Activated naive CD4-positive, alpha-beta T cell treated with Interleukin-2 at 50 U/mL for 16 hours (primary cell): ENCODE results near the gene TMEM91.
"Not testable (repeated sequence)": the region's sequence is repeated elsewhere in the genome, so short reads cannot be mapped to it uniquely, and the experiment has no call there.

ENCODE experiments used
- DNase-seq: peaks from one replicate; pipeline ENCODE4 v3.0.0-alpha.2; 2020

TMEM91 gene

DNA sequence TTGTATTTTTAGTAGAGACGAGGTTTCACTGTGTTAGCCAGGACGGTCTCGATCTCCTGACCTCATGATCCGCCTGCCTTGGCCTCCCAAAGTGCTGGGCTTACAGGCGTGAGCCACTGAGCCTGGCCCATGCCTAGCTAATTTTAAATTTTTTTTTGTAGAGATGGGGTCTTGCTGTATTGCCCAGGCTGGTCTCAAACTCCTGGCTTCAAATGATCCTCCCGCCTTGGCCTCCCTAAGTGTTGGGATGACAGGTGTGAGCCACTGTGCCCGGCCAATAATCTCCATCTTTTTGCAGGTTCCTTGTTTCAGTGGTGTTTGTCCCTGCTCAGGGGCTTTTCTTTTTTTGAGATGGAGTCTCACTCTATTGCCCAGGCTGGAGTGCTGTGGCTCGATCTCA lies 5.2 kb downstream of the TMEM91 start:
- DNase-seq, result not testable (repeated sequence)

DNA sequence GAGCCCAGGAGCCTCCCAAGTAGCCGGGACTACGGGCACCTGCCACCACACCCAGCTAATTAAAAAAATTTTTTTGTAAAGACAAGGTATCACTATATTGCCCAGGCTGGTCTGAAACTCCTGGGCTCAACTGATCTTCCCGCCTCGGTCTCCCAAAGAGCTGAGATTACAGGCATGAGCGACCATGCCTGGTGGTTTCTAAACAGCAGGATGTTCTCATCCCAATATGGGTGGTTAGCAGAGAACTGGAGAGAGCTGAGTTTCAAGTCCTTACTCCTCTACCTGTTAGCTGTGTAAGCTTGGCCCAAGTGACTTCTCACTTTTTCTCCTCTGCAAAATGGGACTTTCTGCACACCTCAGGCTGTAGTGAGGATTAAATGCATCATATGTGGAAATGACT lies 8.0 kb downstream of the TMEM91 start:
- DNase-seq, result no peak

DNA sequence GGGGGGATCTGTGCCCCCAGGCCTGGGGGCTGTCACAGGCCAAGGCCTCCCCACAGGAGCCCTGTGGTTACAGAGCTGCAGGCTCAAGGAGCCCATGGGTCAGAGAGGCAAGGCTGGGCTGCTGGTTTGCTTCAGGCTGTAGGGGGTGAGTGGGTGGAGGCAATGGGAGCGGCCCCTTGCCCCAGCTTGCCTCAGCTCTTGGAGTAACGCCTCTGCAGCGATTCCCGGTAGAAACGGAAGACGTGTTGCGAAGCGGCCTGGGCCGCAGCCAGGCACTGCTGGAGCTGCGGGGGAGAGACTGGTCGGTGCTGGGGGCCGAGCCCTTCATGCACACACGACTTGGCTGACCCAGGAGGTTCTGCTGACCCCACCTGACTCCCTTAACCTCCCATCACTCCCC lies 10.1 kb downstream of the TMEM91 start:
- DNase-seq, result no peak

DNA sequence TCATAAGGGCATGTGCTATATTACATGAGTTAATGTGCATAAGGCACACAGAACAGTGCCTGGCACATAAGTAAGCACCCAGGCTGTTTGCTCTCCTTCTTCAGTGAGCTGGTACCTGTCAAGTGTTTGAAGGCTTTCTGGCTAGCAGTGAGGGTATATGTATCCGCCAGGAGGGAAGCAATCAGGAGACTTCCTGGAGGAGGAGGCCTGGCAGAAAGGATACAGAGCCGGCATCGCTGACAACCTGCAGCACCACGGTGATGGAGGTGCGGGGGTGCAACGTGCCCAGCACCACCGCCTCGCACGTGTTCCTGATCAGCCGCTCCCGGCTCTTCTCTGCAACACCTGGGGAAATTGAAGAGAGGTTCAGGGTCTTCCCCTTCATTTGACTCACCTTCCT lies 15.3 kb downstream of the TMEM91 start:
- DNase-seq, result no peak

DNA sequence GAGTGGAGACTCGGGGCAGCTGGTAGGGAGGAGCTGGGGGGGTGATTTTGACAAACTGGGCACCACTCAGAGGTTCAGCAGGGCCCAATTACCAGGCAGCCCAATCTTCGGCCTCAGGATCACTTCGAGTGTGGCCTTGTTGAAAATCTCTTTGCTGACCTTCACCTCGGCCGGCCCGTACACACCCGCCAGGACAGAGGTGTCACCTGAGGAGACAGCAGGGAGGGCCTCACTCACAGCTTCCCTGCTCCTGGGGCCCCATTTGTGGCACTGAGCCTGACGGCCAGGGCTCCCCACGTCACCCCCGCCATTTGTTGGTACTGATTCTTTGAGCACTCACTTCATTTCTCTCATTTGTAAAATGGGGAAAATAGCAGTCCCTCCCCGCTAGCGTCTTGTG lies 16.4 kb downstream of the TMEM91 start:
- DNase-seq, result no peak

DNA sequence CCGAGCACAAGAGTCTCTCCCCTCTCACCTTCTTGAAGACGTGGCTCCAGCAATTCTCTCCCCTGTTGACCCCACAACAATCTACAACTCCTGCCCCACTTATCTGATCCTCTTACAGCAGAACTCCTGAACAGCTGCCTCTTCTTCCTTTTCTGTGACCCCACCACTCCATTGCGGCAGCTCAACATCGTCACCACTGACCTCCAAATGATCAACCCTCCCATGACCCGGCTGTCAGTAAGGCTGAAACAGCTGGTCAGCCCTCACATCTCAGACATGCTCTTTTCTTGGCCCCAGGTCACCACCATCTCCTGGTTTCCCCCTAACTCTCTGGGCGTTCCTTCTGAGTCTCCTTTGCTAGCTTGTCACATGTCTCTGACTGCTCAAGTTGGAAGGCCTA lies 19.0 kb downstream of the TMEM91 start:
- DNase-seq, result no peak

DNA sequence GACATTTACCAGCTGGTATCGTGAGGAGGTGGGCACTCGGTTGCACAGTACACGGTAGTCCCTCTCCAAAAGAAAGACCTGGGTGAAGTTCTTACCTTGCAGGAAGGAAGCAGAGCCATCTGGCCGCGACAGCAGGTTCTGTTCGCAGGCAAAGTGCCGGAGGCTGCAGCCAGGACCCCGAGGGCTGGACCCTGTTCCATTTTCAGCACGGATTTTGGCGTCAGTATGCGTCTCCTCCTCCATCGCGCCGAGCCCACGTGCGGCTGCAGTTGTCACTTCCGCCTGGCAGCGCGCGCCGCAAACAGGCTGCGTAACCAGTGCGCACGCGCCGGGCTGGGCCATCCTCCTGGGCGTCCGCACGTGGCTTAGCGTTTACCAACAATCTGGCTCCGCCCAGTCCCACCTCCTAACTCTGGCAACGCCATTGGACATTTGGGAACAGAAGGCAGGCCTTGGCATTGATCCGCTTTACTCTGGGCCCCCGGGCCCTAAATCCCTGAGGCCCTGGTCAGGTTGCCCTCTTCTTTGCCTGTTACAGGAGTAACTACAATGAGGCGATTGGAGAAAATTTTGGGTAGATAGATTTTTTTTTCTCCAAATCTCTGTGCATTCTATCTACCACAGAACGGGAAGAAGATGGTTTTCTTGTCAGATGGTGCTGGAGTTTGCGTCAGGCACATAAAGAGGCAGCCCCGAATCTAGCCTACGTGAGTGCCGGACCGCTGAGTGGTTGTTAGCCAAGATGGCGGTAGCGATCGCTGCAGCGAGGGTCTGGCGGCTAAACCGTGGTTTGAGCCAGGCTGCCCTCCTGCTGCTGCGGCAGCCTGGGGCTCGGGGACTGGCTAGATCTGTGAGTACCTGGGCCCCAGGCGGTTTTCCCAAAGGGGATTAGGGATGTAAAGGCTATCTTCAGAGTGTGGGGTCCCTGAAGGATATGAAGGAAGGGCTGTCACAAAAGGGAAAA lies 21.0 kb downstream of the TMEM91 start, which contains the start of the genes BCKDHA and EXOSC5:
BCKDHA (plus strand) TSS at position 733 of the 964 bp plus-strand sequence; CDS start at position 743, 10 bp downstream.
EXOSC5 (minus strand) TSS at position 274 of the 964 bp plus-strand sequence; CDS start at position 243, 31 bp downstream.
- DNase-seq, result peak; percentile 100

DNA sequence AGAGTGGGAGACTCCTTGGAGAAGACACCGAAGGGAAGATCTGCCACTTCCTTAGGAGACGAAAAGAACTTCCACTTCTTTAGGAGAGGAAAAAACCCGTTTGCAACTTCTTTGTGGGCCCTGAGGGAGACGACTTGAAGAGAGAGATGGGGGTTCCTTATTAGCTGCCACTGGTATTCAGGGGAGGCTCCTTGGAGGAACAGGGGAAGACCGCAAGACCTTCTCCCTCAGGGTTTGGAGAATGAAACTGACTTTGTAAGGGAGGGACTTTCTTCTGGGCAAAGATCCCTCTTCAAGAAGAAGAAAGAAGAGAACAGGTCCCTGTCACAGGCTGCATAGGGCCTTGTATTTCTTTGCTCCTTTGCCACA lies 21.7 kb downstream of the TMEM91 start:
- DNase-seq, result no peak

DNA sequence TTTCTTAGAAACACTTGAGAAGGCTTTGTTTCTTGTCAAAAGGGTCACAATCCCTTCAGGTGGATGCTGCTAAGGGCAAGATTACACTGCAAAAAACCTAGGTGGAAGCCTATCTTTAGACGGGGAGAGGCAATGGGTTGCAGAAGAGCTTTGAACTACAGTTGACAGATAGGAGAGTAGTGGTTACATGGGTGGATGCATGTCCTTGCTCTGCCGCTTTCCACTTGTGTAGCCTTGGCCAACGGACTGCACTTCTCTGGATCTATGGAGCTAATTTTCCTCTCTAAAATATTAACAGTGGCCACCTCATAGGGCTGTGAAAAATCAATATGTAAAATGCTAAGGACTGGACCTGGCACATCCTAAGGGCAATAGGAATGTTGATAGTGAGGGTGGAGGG lies 22.3 kb downstream of the TMEM91 start:
- no peak for DNase-seq

DNA sequence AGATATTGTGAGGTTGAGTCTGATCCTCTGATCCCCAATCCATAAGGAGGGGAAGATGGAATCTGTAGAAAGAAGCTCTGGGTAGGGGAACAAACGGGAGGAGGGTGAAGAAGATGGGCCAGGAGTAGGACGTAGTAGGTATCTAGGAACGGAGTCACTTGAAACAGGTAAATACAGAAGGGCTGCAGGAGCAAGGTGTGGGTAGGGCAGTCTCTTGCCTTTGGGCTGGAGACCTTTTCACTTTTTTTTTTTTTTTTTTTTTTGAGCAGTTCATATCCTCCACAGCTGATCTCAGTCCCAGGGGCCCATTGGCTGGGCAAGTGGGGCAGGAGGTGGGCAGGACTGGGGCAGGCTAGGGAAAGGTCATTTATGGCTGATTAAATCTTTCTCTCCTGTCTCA lies 22.8 kb downstream of the TMEM91 start:
- DNase-seq, result no peak

DNA sequence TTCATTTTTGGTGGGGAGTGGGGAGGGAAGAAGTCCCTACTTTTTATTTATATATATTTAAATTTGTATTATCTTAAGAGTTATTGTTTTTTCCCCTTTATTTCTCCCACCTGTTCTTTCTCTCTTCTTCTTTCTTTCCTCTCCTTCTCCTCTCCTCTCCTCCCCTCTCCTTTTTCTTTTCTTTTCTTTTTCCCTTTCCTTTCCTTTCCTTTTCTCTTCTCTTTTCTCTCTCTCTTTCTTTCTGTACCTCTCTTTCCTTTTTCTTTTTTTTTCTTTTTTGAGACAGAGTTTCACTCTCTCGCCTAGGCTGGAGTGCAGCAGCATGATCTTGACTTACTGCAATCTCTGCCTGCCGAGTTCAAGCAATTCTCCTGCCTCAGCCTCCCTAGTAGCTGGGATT lies 23.2 kb downstream of the TMEM91 start:
- DNase-seq, result no peak

DNA sequence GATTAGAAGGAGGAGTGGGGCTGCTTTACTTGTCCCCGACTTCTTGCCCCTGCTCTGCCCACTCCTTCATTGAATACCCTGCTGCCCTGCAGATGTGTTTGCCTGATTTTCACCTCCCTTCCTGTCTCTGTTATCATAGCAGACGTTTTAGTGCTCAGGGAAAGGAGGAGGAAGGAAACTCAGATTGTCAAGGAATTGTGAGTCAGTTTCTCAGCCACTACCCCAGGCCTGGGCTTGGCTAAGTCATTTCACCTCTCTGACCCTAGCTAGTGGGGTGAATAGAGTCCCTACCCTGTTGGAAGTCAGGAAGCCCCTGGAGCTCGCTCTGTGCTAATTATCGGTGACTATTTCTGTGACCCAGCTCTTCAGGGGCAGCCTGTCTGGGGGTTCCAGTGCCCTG lies 25.1 kb downstream of the TMEM91 start:
- DNase-seq, result no peak

DNA sequence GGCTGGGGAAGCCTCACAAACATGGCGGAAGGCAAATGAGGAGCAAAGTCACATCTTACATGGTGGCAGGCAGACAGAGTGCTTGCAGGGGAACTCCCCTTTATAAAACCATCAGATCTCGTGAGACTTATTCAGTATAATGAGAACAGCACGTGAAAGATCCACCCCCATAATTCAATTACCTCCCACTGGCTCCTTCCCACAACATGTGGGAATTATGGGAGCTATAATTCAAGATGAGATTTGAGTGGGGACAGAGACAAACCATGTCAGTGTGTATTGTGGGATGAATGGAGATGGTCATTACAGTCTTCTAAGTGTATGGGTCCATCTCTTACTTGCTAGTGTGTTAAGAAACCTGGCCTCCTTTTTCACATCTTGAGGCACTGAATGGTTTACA lies 25.7 kb downstream of the TMEM91 start:
- DNase-seq, result no peak

DNA sequence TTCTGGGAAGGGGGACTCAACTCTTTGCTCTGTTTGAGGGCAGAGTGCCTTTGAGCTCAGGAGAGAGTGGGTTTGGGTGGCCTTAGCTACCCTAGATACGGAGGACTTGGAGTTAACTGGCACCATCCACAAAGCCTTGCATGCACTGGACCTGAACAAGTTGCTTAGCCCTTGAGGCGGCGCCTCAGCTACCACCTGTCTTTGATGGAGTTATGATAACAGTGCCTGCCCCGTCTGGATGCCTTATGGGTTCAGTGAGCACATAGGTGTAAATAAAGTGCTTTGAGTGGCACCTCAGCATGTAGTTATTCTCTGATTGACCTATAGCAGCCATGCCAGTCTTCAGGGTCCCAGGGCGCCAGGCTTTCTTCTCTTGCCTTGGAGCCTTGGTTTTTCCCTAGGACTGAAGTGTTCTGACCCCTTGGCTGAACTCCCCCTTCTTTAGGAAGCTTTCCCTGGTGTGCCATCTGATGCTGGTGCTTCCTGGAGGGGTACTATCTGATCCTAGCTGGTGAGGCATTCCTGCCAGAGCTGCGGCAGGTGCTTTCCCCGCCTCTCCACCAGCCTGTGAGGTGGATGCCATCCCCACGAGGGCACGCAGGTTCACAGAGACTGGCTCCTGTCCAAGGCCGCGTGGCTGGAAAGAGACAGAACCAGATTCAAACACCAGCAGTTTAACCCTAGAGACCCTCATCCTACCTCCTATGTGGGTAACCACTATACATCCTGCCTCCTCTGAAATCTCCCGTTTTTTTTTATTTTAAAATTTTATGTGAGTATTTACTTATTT lies 27.0 kb downstream of the TMEM91 start:
- no peak for DNase-seq

DNA sequence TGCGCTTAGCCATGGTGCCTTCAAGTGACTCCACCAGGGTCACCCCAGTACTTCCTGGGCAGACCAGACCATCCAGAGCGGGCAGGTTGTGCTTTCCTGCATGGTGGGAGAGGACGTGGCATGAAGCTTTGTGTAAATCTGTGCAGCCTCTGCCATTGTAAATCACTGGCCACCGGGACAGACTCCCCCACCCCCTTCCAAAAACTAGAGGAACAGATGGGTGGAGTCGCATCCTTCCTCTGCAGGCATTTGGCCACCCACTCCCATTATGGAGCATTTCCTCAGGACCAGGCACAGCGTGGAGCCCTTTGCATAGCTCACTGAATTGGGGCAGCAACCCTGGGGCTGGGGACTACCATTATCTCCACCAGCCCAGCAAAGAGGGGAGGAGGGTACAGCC lies 29.4 kb downstream of the TMEM91 start:
- no peak for DNase-seq

DNA sequence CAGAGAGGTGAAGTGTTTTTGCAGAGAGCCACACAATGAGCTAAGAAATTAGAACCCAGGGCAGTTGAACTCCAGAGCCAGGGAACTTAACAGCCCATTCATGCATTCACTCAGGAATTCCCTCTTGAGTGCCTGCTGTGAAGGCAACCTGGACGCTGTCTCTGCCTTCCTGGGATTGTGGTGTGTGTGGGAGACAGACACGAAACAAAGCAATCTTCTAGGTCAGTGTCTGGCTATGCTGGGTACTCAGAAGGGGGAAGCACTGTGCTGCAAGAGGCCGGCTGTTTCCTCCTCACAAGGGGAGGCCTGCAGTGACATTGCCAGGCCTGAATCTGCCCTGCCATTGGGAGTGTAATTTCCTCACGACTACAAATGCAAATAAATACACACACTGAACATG lies 30.9 kb downstream of the TMEM91 start:
- no peak for DNase-seq

DNA sequence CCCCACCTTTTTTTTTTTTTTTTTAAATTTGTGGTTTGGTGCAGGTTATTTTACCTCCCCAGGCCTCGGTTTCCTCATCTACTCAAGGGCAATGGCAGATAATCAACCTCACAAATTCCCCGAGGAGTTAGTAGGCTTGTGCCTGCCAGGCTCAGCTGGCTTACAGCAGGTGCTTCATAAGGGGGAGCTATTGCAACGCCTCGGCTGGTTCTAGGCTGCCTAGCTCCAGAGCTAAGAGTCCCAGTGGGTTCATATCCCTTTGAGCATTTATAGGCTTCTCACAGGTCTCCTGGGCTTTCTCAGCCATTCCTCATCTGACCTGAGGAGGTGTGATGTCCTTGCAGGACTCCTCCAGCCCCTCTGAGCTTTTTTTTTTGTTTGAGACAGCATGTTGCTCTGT lies 31.9 kb downstream of the TMEM91 start:
- DNase-seq, result no peak

DNA sequence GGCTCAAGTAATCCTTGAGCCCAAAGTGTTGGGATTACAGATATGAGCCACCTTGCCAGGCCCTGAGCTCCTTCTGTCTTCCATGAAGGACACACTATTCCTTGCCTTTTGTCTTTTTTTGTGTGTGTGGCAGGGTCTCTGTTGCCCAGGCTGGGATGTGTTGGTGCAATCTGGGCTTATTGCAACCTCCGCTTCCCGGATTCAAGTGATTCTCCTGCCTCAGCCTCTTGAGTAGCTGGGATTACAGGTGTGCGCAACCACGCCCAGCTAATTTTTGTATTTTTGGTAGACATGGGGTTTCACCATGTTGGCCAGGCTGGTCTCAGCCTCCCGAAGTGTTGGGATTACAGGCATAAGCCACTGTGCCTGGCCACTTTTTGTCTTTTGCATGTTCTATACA lies 32.5 kb downstream of the TMEM91 start:
- DNase-seq, result not testable (repeated sequence)

DNA sequence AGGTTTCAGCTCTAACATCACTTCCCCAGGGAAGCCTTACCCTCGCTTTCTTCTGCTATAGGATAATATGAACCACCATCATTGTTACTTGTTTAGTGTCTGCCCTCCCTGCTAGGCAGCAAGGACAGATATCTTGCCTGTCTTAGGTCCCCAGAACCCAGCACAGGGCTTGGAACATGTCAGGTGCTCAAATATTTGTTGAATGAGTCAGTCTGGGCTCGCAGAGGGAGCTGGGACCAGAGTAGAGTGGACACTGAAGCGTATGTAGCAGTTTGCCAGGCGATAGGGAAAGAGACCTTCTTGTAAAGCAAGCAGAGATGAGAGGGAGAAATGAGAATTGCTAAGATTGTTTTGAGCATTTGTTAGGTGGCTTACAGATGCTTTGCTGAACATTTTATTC lies 33.0 kb downstream of the TMEM91 start:
- DNase-seq, result no peak

DNA sequence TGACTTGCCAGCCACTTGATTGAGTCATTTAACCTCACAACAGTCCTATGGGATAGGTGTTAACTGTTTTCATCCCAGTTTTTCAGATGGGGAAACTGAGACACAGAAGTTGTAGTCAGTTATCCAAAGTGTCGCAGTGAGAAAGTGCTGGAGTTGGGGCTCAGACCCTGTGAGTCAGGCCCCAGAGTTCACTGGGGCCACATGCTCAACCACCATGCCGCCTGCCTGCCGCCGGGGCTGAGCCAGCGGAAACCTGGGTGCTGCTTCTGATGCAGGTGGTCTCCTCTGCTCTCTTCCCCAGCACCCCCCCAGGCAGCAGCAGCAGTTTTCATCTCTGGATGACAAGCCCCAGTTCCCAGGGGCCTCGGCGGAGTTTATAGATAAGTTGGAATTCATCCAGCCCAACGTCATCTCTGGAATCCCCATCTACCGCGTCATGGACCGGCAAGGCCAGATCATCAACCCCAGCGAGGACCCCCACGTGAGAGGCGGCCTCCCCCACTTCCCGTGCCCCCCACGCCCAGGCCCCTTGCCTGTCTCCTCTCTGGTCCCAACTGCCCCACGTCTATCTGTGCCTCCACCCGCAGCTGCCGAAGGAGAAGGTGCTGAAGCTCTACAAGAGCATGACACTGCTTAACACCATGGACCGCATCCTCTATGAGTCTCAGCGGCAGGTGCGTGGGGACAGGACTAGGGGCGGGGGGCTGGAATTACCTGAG lies 34.2 kb downstream of the TMEM91 start:
- DNase-seq, result no peak

DNA sequence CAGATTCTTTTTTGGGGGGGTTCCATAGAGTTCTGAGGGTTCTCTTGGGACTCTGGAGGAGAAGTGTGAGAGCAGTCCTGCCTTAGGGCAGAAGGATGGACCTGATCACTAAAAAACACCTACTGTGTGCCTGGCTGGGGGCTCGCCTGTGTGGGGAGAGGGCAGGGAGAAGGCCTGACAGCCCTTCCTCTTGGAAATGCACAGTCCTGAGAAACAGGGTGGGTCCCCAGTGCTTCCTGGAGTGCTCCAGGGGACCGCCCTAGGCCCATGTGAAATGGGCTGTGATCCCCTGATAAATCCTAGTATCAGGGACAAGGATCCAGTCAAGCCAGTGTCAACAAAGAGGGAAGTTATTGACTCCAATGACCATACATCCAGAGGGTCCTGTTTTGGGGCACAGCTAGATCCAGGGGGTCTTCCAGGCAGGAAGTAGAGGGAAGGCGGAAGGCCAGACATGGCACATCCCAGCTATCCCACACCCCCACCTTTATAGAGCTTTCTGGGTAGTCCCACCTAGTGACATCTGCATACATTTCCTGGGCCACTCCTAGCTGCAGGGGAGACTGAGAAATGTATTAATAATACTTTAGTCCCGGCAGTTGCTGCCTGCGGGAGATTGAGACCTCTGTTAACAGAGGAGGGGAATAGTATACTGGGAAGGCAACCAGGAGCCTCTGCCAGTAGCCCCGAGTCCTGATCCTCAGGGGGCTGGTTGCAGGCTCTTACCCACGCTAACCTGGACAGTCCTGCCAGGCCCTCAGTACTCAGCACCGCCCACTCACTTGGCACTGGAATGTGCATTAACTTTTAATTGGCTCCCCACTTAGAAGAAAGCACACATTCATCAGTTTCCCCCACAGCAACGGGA lies 35.0 kb downstream of the TMEM91 start:
- DNase-seq, result no peak

DNA sequence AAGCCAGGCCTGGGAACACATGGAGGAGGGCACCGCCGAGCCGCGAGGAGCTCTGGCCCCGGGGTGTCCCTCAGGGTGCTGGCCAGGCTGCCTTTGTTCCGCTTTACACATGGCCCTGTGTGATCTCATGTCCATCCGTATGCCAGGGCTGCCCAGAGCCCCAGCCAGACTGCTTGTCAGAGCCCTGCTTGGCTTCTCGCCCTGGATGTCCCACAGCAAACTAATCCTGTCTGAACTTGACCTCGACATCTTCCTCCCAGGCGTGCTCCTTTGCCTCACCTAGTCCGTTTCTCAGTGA lies 35.6 kb downstream of the TMEM91 start:
- DNase-seq, result no peak
